Right renal pelvis (tissue), 4 donors: ENCODE data around the gene CR1. TPM values are rescaled to one million over a fixed set of nuclear protein-coding genes. Genes with fewer than 3 reads are reported as not detected.
A peak's percentile ranks its signal among the peaks of the same experiment; 100 is the strongest.
"Not testable (repeated sequence)": the region's sequence is repeated elsewhere in the genome, so short reads cannot be mapped to it uniquely, and the experiment has no call there.

Source experiments
- DNase-seq, 4 donors: peaks; one replicate each; pipeline ENCODE4 v3.0.0-alpha.2; 2013; ENCODE audit warnings: low read depth in 4 of 4, low spot score in 3 of 4, missing footprints in 1 of 4
- polyA plus RNA-seq, 4 donors: library from polyadenylated mRNA; unstranded; fragments of 120-200 nt; gene quantifications; one replicate each; pipeline ENCODE4 v1.2.1, GENCODE V29; 2013; ENCODE audit not compliant: insufficient read length in 4 of 4

Gene CR1
- polyA plus RNA-seq, 4 donors, result 18.1 to 25.3 (median 20.5) TPM

DNA sequence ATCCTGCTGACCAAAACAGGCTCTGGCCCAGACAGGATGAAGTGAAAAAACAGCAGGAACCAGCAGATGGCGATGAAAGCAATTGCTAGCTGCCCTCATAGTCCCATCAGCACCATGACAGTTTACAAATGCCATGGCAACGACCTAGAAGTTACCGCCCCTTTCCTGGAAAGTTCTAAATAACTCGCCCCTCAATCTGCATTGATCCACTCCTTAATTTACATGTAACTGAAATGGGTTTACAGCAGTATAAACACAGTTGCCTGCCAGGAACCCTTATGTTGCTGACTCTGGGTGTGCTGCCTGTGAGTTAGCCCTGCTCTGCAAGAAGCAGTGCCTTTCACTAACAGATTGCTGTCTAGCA, 83.5 kb downstream of the CR1 start:
- DNase-seq, result peak in 2 of 4 donors; percentile 18 to 22

DNA sequence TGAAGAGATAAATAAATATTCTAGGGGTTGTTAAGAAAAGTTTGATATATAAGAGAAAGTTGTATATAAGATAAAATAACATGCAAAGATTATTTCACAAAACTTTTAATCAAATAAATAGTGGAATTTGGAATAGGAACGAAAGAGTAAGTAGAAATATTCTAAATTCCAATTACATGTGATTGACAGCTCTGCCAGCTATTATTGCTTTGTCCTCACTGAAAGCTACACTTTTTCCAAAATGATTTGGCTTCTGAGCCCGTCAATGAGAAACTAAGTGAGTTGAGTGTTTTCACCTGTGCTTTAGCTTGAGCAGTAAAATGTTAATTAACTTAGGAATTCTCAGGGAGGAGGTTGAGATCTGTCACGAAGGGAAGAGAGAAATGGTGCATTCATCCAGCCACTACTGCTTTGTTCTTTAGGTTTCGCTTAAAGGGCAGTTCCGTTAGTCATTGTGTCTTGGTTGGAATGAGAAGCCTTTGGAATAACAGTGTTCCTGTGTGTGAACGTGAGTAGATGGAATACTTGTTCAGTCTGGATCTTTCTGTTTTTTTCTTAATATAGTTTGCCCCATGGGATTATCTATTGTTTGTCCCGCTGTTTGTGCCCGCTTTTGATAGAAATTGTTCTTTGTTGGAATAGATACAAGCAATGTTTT, 85.7 kb downstream of the CR1 start:
- DNase-seq, result no peak

- not testable (repeated sequence) for DNase-seq
These were observed 93.5 kb downstream of the CR1 start for GRCh38 chr1:207589506-207589905.

DNA sequence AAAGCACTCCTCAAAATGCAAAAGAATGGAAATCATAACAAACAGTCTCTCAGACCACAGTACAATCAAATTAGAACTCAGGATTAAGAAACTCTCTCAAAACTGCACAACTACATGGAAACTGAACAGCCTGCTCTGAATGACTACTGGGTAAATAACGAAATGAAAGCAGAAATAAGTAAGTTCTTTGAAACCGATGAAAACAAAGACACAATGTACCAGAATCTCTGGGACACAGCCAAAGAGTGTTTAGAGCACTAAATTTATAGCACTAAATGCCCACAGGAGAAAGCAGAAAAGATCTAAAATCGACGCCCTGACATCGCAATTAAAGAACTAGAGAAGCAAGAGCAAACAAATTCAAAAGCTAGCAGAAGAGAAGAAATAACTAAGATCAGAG, 95.2 kb downstream of the CR1 start:
- DNase-seq, result not testable (repeated sequence)

DNA sequence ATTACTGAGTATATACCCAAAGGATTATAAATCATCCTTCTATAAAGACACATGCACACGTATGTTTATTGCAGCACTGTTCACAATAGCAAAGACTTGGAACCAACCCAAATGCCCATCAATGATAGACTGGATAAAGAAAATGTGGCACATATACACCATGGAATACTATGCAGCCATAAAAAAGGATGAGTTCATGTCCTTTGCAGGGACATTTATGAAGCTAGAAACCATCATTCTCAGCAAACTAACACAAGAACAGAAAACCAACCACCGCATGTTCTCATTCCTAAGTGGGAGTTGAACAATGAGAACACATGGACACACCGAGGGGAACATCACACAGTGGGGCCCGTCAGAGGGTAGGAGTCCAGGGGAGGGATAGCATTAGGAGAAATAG, 98.1 kb downstream of the CR1 start:
- not testable (repeated sequence) for DNase-seq

- no peak for DNase-seq
These were observed 107.8 kb downstream of the CR1 start for GRCh38 chr1:207603777-207604176.

GRCh38 chr1:207605444-207606361, 109.7 kb downstream of the CR1 start:
- DNase-seq, result no peak

GRCh38 chr1:207606362-207606755, 110.4 kb downstream of the CR1 start:
- DNase-seq, result no peak

DNA sequence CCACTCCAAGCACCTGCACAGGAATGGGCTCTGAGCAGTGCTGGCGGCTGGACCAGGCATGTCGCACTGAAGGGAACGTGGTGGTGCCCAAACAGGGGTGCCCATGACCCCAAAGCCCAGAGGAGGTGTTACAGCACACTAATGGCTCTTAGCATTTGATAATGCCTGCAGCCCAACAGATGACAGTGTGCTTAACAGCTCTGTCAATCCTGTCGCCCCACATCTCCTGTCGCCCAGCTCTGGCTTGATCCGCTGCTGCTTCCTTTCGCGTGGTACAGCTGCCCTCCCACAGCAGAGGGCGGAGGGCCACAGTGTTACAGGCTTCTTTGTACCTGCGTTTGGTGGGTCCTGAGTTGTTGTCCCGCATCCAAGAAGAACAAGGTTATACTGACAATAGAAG, 116.8 kb downstream of the CR1 start:
- no peak for DNase-seq

DNA sequence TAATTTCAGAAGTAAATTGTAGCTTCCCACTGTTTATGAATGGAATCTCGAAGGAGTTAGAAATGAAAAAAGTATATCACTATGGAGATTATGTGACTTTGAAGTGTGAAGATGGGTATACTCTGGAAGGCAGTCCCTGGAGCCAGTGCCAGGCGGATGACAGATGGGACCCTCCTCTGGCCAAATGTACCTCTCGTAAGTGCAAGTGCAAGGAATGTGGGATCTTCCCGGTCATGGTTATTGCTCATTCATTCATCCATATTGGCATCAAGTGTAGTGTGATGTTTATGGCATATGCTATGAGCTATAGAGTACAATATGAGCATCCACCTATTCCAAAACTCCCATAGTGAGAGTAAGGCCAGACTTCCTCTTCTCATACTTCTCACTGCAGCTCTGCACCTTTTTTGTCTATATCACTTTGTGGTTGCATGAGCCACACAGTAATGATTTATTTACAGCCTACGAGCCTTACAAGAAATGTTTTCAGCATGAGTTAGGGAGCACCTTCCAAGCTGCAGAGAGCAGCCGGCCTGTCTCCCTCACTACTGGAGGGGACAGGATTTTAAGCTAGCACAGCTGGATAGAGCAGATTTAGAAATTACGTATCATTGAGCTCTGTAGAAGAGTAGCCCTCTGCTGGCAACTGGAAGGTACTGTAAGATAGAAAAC, 124.0 kb downstream of the CR1 start:
- DNase-seq, result peak; percentile 16 to 47 (median 31)

DNA sequence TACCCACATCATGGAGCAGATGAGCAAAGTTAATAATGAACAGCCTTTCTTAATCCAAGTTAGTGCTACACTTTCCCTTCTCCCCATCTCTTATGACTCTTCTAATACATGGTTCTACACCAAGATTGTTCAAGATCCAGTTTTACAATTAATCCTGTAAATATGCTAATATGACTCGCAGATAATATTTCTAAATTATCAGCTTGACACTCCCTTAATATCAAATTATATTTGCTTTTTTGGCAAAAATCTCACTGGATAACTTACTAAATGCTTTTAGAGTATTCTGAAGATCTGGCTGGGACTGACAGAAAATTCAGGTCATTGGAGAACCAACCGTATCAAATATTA, 124.6 kb downstream of the CR1 start:
- no peak for DNase-seq

GRCh38 chr1:207625504-207626071, 129.6 kb downstream of the CR1 start:
- DNase-seq, result not testable (repeated sequence)

DNA sequence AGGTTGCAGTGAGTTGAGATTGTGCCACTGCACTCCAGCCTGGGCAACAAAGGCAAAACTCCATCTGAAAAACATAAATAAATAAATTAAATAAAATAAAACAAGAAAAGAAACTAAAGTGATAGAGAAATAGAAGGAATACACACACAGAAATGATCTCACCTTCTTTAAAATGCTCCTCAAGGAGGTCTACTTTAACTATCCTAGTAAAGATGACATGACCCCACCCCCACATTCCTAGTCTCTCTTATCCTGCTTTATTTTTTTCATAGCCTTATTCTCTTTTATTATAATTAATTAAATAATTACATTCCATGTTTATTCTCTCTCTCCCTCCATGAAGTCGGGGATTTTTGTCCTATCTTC, 131.0 kb downstream of the CR1 start:
- DNase-seq, result no peak

DNA sequence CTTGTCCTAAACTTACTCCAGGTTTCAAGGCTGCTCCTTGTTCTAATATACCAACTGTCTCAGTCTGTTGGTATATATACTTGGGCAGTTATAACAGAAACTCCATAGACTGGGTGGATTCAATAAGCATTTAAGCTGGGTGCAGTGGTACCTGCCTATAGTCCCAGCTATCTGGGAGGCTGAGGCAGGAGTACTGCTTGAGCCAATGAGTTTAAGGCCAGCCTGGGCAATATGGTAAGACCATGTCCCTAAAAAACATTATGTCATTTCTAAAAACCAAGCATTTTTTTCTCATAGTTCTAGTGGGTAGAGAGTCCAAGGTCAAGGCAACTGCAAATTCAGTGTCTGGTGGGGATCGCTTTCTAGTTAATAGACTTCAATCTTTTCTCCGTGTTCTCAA, 131.5 kb downstream of the CR1 start:
- DNase-seq, result no peak

DNA sequence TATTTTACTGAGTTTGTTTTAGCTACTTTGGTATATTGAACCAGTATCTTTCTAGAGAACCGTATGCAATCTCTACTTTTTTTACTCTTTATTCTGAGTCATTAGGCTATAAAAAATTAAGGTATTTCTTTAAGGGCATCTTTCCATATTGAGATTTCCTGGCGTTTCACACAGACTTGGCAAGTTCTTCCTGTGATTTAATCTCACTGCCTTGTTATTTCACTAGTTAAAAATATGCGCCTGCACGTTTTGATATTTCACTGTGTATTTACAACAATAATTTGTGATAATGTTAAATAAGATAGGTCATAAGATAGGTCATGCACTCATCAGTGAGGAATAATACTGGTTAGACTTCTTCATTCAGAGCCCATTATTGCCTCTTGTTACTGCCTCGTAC, 132.8 kb downstream of the CR1 start:
- DNase-seq, result no peak

GRCh38 chr1:207631137-207631536, 135.2 kb downstream of the CR1 start:
- DNase-seq, result no peak

DNA sequence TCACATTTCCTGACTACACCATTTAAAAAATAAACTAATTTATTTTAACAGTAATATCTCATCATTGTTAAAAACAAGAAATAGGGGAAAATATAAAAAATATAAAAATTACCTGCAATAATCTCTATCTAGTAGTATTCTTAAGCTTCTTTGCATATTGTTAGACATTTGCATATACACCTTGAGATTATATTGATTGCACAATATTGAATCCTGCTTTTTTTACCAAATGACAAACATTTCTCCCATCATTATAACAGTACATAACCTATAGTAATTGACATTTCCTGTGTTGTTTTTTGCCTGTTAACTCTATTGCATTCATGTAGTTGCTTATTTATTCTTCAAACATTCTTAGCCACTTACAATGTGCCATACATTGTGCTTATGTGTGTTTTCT, 137.3 kb downstream of the CR1 start:
- no peak for DNase-seq

DNA sequence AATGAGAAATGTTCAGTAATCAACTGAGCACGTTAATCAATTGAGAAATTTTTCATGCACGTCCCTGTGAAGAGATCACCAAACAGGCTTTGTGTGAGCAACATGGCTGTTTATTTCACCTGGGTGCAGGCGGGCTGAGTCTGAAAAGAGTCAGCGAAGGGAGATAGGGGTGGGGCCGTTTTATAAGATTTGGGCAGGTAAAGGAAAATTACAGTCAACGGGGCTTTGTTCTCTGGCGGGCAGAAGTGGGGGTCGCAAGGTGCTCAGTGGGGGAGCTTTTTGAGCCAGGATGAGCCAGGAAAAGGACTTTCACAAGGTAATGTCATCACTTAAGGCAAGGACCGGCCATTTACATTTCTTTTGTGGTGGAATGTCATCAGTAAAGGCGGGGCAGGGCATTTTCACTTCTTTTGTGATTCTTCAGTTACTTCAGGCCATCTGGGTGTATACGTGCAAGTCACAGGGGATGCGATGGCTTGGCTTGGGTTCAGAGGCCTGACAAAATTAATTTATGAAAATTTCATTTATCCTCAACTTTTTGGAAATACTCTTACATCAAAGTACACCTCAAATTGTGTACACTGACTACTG, 137.8 kb downstream of the CR1 start:
- DNase-seq, result not testable (repeated sequence)

- DNase-seq, result not testable (repeated sequence)
These were observed 138.3 kb downstream of the CR1 start for GRCh38 chr1:207634293-207634692.

GRCh38 chr1:207635569-207636186, 139.7 kb downstream of the CR1 start:
- not testable (repeated sequence) for DNase-seq
